HL-60/S4 treated with retinoic acid at 250 ng/mL for 4 days and 3 days (cell line): Measurements from ENCODE around the gene EYA2.
"Not testable (repeated sequence)": the region's sequence is repeated elsewhere in the genome, so short reads cannot be mapped to it uniquely, and the experiment has no call there.

Experiments used
- in situ Hi-C: fragments of 300-500 bp; cut with MboI; formaldehyde crosslinking; loops from 2 replicates; pipeline ENCODE4 v1.7.0; 2022; ENCODE audit warnings: low sequenced_read_pairs

The EYA2 gene

DNA sequence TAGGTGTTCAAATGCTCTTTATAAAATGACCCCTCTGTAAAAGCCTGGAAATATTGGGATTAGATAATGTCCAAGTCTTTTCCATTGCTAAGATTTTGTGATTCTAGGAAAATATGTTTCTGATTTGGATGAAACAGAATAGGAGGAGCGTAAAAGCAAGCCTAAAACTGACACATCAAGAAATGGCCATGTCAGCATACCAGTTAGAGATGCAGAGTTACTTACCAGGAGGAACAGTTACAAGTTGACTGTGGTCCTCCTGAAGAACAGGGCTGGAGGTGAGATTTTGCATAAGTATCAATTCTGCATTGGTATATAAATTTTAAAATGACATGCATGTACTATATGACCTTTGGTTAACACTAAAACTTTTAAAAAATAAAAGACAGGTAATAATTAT lies 35.3 kb downstream of the EYA2 start:
- in situ Hi-C loops, result no loop called here

DNA sequence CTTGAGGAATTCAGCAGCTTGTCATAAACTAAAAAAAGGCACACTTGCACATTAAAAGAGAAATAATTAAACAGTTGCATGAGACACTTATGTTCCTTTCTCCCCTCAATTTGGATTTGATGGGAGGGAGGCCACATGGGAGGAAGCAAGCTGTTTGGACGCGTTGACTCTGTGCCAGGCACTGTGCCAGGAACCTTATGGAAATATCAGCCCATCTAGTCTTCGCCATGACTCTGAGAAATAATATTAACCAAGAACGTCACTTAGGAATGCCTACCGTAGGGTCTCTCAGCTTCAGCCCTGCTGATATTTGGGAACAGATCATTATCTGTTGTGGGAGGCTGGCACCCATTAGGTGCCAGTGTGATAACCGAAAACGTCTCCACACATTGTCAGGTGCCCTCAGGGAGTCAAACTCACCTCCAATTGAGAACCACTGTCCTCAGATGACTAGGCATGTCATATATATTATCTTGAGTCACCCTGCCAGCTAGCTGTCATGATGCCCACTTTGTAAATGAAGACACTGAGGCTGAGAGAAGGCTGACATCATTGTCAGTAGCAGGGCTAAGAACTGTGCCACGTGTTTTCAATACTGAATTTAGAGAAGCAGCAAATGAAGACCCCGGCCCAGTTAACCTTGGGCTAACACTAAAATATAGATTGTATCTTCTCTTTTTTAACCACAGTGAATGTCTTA lies 36.1 kb downstream of the EYA2 start:
- in situ Hi-C loops, result no loop called here

DNA sequence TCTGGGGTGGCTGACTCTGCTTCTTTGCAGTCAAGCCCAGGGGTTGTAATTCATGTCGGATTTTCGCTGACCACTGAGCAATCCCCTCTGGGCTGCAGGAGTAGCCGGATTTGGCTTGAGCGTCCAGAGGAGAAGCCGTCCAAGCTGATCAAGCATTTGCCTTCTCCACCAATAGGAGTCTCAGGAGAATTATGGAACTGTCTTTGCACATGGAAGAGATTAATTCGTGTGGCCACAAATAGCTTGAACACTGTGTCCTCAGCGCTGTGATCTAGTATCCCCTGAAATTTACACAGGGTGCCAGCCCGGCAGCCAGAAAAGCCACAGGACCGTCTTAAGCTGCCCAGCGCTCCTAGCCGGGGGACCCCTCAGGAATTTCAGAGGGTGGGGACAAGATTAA lies 37.1 kb downstream of the EYA2 start:
- in situ Hi-C loops, result no loop called here

DNA sequence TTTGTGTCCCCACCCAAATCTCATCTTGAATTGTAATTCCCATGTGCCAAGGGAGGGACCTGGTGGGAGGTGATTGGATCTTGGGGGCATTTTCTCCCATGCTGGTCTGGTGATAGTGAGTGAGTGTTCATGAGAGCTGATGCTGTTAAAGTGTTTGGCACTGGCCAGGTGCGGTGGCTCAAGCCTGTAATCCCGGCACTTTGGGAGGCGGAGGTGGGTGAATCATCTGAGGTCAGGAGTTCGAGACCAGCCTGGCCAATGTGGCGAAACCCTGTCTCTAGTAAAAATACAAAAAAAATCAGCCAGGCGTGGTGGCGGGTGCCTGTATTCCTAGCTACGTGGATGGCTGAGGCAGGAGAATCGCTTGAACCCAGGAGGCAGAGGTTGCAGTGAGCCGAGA lies 37.8 kb downstream of the EYA2 start:
- in situ Hi-C loops, result not testable (repeated sequence)

- in situ Hi-C loops, result no loop called here
These were observed 38.5 kb downstream of the EYA2 start for GRCh38 chr20:46933150-46933549.

DNA sequence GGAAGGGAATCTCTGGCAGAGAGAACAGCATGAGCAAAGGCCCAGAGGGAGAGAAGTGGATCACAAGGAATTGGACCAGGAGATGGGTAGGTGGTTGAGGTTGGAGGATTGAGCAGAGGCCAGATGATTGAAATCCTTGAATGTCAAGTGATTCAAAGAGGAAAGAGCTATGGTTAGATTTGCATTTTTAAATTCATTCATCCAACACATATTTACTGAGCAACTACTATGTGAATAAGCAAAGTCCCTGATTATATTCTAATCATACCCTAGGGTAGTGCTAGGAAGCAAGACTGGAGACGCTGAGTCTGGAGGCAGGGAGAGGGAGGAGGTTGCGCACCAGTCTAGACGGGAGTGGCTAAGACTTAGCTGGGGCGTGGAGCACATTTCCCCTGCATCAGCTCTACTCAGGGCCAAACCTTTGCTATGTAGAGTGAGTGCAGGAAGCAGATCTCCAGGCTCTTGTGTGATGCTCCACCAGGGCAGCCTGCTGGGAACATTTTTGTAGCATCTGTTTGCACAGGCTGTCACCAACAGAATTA lies 40.2 kb downstream of the EYA2 start:
- in situ Hi-C loops, result no loop called here

GRCh38 chr20:46935394-46936017 lies 40.9 kb downstream of the EYA2 start:
- in situ Hi-C loops, result no loop called here

DNA sequence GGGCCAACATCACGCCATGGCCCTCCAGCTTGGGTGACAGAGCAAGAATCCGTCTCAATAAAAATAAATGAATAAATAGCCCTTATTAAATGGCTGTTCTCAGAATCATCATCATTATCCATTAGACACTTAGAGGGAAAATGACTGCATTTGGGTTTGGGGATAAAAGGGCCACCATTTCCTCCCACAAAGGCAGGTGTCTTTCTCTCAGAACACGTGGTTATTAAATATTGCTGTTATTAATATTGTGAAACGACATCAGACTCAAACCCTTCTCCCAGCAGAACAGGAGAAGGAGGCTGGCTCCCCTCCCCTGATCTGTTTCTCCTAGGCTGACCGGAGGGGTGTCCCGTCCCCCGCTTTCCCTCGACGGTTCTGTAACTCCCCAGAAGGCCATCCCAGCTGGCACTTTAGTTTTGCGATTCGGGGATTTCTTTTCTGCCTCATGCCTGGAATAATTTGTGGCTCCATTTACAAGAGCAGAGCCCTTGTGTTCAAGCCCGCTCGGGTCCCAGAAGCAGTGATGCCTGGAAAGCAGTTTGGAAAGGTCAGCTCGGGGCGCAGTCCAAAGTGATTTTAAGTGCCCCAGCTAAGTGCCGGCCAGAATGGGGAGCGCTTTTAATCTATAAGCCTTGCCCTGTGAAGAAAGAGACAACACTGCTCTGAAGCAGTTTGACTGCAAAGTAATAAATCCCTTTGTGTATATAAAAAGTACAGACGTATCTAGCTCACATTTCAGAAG lies 41.9 kb downstream of the EYA2 start:
- in situ Hi-C loops, result no loop called here

GRCh38 chr20:46937157-46937523 lies 42.5 kb downstream of the EYA2 start:
- in situ Hi-C loops, result no loop called here

GRCh38 chr20:46937533-46938226 lies 43.0 kb downstream of the EYA2 start:
- in situ Hi-C loops, result no loop called here

- in situ Hi-C loops, result no loop called here
These were observed 43.8 kb downstream of the EYA2 start for GRCh38 chr20:46938434-46938833.

- in situ Hi-C loops, result no loop called here
These were observed 44.7 kb downstream of the EYA2 start for GRCh38 chr20:46939031-46939965.

DNA sequence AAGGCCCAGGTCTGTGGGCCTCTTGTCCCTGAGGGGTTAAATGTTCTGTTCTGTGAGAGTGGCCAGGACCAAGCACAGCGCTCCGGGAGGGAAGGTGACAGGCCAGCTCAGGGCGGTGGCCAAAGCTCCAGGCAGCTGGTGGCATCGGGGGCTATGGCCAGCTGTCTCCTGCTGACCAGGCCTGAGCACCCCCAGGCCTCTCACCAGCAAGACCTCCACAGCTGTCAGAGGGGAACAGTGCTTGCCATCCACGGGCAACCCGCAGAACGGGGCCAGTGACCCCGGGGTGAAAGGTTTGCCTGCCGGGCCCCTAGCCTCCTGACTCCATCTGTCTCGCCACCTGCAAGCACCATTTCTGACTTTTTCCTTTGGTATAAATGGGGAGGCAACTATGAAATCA lies 46.0 kb downstream of the EYA2 start:
- in situ Hi-C loops, result no loop called here

DNA sequence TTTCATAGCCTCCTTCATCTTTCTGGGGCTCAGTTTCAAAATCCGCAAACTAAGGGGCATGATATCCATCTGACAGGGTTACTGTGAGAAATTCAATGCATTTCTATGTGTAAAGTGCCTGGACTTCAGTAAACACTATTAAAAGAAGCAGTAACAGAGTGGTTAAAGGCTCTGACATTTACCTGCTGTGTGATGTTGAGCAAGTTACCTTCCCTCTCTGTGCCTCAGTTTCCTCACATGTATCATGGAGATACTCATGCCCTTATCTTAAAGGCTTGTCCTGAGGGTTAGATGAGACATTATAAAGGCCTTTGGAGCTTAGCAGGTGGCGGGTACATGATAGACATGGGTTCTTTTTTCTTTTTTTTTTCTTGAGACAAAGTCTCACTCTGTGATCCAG lies 46.8 kb downstream of the EYA2 start:
- in situ Hi-C loops, result no loop called here

GRCh38 chr20:46943861-46944591 lies 49.4 kb downstream of the EYA2 start:
- in situ Hi-C loops, result no loop called here

DNA sequence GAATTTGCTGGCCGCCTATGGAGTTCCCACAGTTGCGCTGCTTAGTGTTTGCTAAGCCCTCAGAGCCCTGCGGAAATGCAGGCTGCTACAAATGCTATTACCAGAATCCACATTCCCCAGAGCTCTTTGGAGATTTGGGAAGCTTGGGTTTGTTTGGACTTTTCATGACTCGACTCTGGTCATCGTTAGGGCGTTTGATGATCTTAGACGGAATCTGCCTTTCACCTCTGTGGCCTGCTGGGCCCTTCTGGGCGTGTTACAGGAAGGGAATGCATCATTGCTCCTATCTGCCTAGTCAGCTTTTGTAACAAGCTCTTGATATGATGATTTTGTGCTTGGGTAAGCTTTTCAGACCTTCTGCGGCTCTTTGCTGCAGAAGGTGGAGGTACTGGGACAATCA lies 50.8 kb downstream of the EYA2 start:
- in situ Hi-C loops, result no loop called here

GRCh38 chr20:46946181-46946624 lies 51.6 kb downstream of the EYA2 start:
- in situ Hi-C loops, result no loop called here

GRCh38 chr20:46946796-46947195 lies 52.2 kb downstream of the EYA2 start:
- in situ Hi-C loops, result no loop called here

GRCh38 chr20:46948081-46948480 lies 53.4 kb downstream of the EYA2 start:
- in situ Hi-C loops, result no loop called here

GRCh38 chr20:46951405-46951804 lies 56.8 kb downstream of the EYA2 start:
- in situ Hi-C loops, result no loop called here
